Measurements from ENCODE around the gene EIF1AD. TPM values are rescaled to one million over a fixed set of nuclear protein-coding genes. Genes with fewer than 3 reads are reported as not detected.

Gene EIF1AD
- total RNA-seq, 1 experiment from 2014 or later: 77.0 TPM

- TF ChIP-seq EZH2 (IDR thresholded peaks at IDR 0.05; ENCODE audit: low read length, unreplicated experiment) (no peak), CTCF (conservative IDR thresholded peaks at IDR 0.05; ENCODE audit: low read depth, low read length) (no peak), EZH2phosphoT487 (IDR thresholded peaks at IDR 0.05; ENCODE audit: borderline replicate concordance, low read length) (no peak)
These were observed 4.4 kb upstream of the EIF1AD start for GRCh38 chr11:66006134-66006890.

GRCh38 chr11:66004186-66004585 is 2.2 kb upstream of the EIF1AD start:
- ATAC-seq: no peak
- no peaks in the 10 kb centered on the region for H3K9me3 ChIP-seq (ENCODE audit: low read length)
- no peaks in the 10 kb centered on the region for H3K9me2 ChIP-seq (replicated peaks; ENCODE audit: low read length)
- H3K36me3 ChIP-seq (ENCODE audit: low read depth, low read length): peaks cover 28% of the 10 kb centered on the region
- H3K79me2 ChIP-seq (ENCODE audit: low read length): peaks cover 47% of the 10 kb centered on the region
- H3K27me3 ChIP-seq (ENCODE audit: low read length): no peaks in the 10 kb centered on the region
- no peak overlapping the region for H2AFZ ChIP-seq (ENCODE audit: low read length)
- H3K27ac ChIP-seq (ENCODE audit: low read length): no peak overlapping the region
- no TSS peak for BruUV-seq (replicated peaks)
- no peaks in the 10 kb centered on the region for H4K20me1 ChIP-seq (ENCODE audit: low read length)
- peaks cover 23% of the 10 kb centered on the region for H3K4me1 ChIP-seq (ENCODE audit: insufficient read depth, low read length)
- POLR2A ChIA-PET (ENCODE audit: unreplicated experiment): no interaction called here
- no peak for DNase-seq
- no peak overlapping the region for H3K4me2 ChIP-seq (ENCODE audit: low read length)
- no peak overlapping the region for H3K9ac ChIP-seq (ENCODE audit: low read length)
- H3K4me3 ChIP-seq (ENCODE audit: low read length): no peak overlapping the region
- TF ChIP-seq EZH2phosphoT487 (IDR thresholded peaks at IDR 0.05; ENCODE audit: borderline replicate concordance, low read length): no peak
- TF ChIP-seq CTCF (conservative IDR thresholded peaks at IDR 0.05; ENCODE audit: low read depth, low read length): no peak
- no peak for TF ChIP-seq EZH2 (IDR thresholded peaks at IDR 0.05; ENCODE audit: low read length, unreplicated experiment)
- H3F3A ChIP-seq (ENCODE audit: low read length, unreplicated experiment): peaks cover 9% of the 10 kb centered on the region
- CTCF ChIA-PET: no interaction called here
- intact Hi-C loops (cut with micrococcal nuclease): no loop called here

More at GRCh38 chr11:66006134-66006890, 4.4 kb upstream of the EIF1AD start:
- H2AFZ ChIP-seq (ENCODE audit: low read length): no peak overlapping the region
- H3K4me1 ChIP-seq (ENCODE audit: insufficient read depth, low read length): peaks cover 20% of the 10 kb centered on the region
- no peak overlapping the region for H3K4me3 ChIP-seq (ENCODE audit: low read length)
- no peaks in the 10 kb centered on the region for H3K9me3 ChIP-seq (ENCODE audit: low read length)
- no peak for ATAC-seq
- H3F3A ChIP-seq (ENCODE audit: low read length, unreplicated experiment): peaks cover 9% of the 10 kb centered on the region
- ChIA-PET POLR2A (ENCODE audit: unreplicated experiment) (no interaction called here), CTCF (no interaction called here)
- no peak for DNase-seq
- H3K36me3 ChIP-seq (ENCODE audit: low read depth, low read length): peaks cover 15% of the 10 kb centered on the region; the same call in 1 of the 2 replicates
- H3K27me3 ChIP-seq (ENCODE audit: low read length): no peaks in the 10 kb centered on the region
- peaks cover 27% of the 10 kb centered on the region for H3K79me2 ChIP-seq (ENCODE audit: low read length)
- no peak overlapping the region for H3K9ac ChIP-seq (ENCODE audit: low read length)
- H3K27ac ChIP-seq (ENCODE audit: low read length): no peak overlapping the region
- no peaks in the 10 kb centered on the region for H4K20me1 ChIP-seq (ENCODE audit: low read length)
- no TSS peak for BruUV-seq (replicated peaks)
- H3K4me2 ChIP-seq (ENCODE audit: low read length): no peak overlapping the region
- intact Hi-C loops (cut with micrococcal nuclease): no loop called here
- H3K9me2 ChIP-seq (replicated peaks; ENCODE audit: low read length): no peaks in the 10 kb centered on the region

GRCh38 chr11:66003291-66003690 is 1.3 kb upstream of the EIF1AD start:
- Histone ChIP-seq H3K27ac (ENCODE audit: low read length) (no peak overlapping the region), H3K9me3 (ENCODE audit: low read length) (no peaks in the 10 kb centered on the region), H3K27me3 (ENCODE audit: low read length) (no peaks in the 10 kb centered on the region), H3K9ac (ENCODE audit: low read length) (peak overlapping the region; percentile 91), H3K4me1 (ENCODE audit: insufficient read depth, low read length) (peaks cover 17% of the 10 kb centered on the region), H3K79me2 (ENCODE audit: low read length) (peaks cover 56% of the 10 kb centered on the region), H4K20me1 (ENCODE audit: low read length) (no peaks in the 10 kb centered on the region), H3F3A (ENCODE audit: low read length, unreplicated experiment) (peaks cover 9% of the 10 kb centered on the region), H3K4me3 (ENCODE audit: low read length) (peak overlapping the region; percentile 85), H3K9me2 (replicated peaks; ENCODE audit: low read length) (no peaks in the 10 kb centered on the region), H3K4me2 (ENCODE audit: low read length) (peak overlapping the region; percentile 87), H2AFZ (ENCODE audit: low read length) (no peak overlapping the region), H3K36me3 (ENCODE audit: low read depth, low read length) (peaks cover 37% of the 10 kb centered on the region)
- BruUV-seq (replicated peaks): no TSS peak
- DNase-seq: no peak
- ATAC-seq: no peak
- CTCF ChIA-PET: no interaction called here
- TF ChIP-seq CTCF (conservative IDR thresholded peaks at IDR 0.05; ENCODE audit: low read depth, low read length) (no peak), EZH2 (IDR thresholded peaks at IDR 0.05; ENCODE audit: low read length, unreplicated experiment) (no peak), EZH2phosphoT487 (IDR thresholded peaks at IDR 0.05; ENCODE audit: borderline replicate concordance, low read length) (no peak)
- intact Hi-C loops (cut with micrococcal nuclease): loop anchor here (2.0 kb wide), 2 partner anchors 42 to 50 kb away; partner anchors contain the start of gene SF3B2
- POLR2A ChIA-PET (ENCODE audit: unreplicated experiment): interaction anchor here (0.8 kb wide), 1 partner anchor 8 kb away, joined by 3 read pairs; no protein-coding TSS in a partner anchor
